ENCODE results near the gene HPGDS. TPM values are rescaled to one million over a fixed set of nuclear protein-coding genes. Genes with fewer than 3 reads are reported as not detected.
"Not testable (repeated sequence)": the region's sequence is repeated elsewhere in the genome, so short reads cannot be mapped to it uniquely, and the experiment has no call there.

The HPGDS gene
- total RNA-seq: 1 to 10 TPM; 3.9 to 8.8 (median 5.0) TPM

DNA sequence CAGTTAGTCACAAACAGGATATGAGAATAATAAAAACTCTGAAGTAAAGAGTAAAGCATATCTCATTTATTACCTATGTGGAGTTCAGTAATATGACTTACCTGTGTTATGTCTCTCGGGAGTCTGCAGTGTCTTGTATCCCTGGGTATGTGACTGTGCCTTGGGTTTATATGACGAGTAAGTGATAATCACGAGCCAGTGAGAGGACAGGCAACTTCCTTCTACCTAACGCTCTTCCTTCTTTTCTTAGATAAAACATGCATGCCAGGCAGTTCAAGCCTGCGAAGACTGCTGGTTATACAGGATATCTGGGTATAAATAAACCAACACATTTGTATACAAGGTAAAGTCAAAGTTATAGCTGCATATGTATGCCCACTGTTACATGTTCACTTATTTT is at the start of gene HPGDS:
Gene HPGDS (minus strand): TSS at position 143 of the 400 bp plus-strand sequence. CDS start 8,207 bp downstream, outside the sequence.
- H3K27ac ChIP-seq: no peak within 1 kb of the TSS
- no peaks in the 10 kb centered on the region for H3K27me3 ChIP-seq
- H3K4me3 ChIP-seq: no peak within 1 kb of the TSS
- H3K36me3 ChIP-seq: no peaks in the 10 kb centered on the region
- no peaks in the 10 kb centered on the region for H3K4me1 ChIP-seq
- H3K9me3 ChIP-seq: no peaks in the 10 kb centered on the region
- DNase-seq: no peak
- TF ChIP-seq CTCF (IDR thresholded peaks at IDR 0.05) (no peak), POLR2A (IDR thresholded peaks at IDR 0.05) (no peak)

DNA sequence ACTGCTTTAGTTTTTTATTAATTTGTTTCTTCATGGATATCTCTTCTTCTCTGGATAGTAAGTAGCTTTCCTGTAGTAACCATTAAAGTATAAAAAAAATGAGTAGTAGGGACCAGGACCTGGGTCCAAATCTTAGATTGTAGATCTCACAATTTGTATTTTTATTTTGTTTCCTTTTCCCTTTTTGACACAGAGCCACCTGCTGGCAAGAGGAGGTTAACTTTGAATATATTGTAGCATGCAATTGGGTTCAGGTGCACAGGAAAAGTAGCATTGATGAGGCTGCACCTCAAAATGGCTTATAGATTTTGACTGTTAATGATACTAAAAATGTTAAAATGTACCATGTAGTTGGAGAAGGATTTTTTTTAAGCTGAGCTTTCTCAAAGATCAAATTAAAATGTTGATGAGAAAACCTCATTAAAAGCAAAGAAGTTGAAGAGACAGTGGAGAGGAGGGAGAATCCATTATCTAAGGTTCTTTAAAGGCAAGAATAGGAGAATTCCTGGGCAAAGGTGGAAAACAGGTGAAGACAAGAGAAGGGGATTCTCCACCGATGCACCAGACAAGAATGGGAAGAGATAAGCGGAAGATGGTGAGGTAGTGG is 48.3 kb upstream of the HPGDS start:
- no peaks in the 10 kb centered on the region for H3K36me3 ChIP-seq
- no peaks in the 10 kb centered on the region for H3K27me3 ChIP-seq
- no peak overlapping the region for H3K4me3 ChIP-seq
- no peaks in the 10 kb centered on the region for H3K9me3 ChIP-seq
- H3K27ac ChIP-seq: no peak overlapping the region
- H3K4me1 ChIP-seq: no peaks in the 10 kb centered on the region
- TF ChIP-seq CTCF (IDR thresholded peaks at IDR 0.05): peak in 5 of 6 experiments; percentile 30 to 55 (median 47)
- no peak for TF ChIP-seq POLR2A (IDR thresholded peaks at IDR 0.05)
- DNase-seq: no peak

DNA sequence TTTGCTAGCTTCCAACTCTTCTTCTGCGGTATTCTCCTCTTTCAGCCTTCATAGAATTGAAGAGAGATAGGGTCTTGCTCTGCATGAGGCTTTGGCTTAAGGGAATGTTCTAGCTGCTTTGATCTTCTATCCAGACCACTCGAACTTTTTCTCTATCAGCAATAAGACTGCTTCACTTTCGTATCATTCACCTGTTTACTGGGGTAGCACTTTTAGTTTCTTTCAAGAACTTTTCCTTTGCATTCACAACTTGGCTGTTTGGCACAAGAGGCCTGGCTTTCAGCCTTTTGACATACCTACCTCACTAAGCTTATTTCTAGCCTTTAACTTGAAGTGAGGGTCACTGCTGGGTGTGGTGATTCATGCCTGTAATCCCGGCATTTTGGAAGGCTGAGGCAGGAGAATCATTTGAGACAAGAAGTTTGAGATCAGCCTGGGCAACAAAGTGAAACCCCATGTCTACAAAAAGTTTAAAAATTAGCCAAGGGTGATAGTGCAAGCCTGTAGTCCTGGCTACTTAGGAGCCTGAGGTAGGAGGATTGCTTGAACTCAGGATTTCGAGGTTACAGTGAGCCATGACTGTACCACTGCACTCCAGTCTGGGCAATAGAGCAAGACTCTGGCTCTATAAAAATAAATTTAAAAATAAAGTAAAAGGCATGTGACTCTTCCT is 47.1 kb upstream of the HPGDS start:
- TF ChIP-seq CTCF (IDR thresholded peaks at IDR 0.05) (no peak), POLR2A (IDR thresholded peaks at IDR 0.05) (no peak)
- Histone ChIP-seq H3K36me3 (no peaks in the 10 kb centered on the region), H3K4me1 (no peaks in the 10 kb centered on the region), H3K4me3 (no peak overlapping the region), H3K27me3 (no peaks in the 10 kb centered on the region), H3K9me3 (no peaks in the 10 kb centered on the region), H3K27ac (no peak overlapping the region)
- DNase-seq: no peak

GRCh38 chr4:94387965-94388364 is 45.3 kb upstream of the HPGDS start:
- not testable (repeated sequence) for H3K4me3 ChIP-seq, H3K9me3 ChIP-seq, H3K27ac ChIP-seq, DNase-seq, H3K36me3 ChIP-seq, H3K4me1 ChIP-seq, H3K27me3 ChIP-seq

DNA sequence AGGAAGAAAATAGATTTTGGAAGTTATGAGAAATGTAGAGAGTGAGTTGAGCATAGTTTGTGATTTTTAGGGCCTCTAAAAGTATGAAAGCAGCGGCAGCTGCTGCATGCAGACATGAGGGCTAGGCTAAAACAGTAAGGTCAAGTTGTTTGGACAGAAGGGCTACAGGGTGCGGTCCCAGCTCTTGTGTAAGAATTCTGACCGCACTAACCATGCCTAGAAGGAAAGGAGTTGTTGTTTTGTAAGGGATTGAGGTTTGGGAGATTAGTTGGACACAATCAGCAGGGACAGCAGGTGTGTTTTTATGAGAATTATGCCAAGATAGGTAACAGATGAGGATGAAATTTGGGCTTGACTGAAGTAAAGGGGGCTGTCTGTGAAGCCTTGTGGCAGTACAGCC is 42.8 kb upstream of the HPGDS start:
- not testable (repeated sequence) for H3K9me3 ChIP-seq, H3K36me3 ChIP-seq, H3K27me3 ChIP-seq, DNase-seq, H3K27ac ChIP-seq, H3K4me1 ChIP-seq, H3K4me3 ChIP-seq

- not testable (repeated sequence) for H3K27ac ChIP-seq, H3K27me3 ChIP-seq, DNase-seq, H3K4me3 ChIP-seq, H3K9me3 ChIP-seq, H3K4me1 ChIP-seq, H3K36me3 ChIP-seq
Measured at GRCh38 chr4:94382891-94383290, 40.3 kb upstream of the HPGDS start.

- Histone ChIP-seq H3K27ac (no peak overlapping the region), H3K9me3 (no peaks in the 10 kb centered on the region), H3K4me1 (no peaks in the 10 kb centered on the region), H3K27me3 (no peaks in the 10 kb centered on the region), H3K36me3 (no peaks in the 10 kb centered on the region), H3K4me3 (no peak overlapping the region)
- TF ChIP-seq CTCF (IDR thresholded peaks at IDR 0.05): no peak
- DNase-seq: no peak
Measured at GRCh38 chr4:94378047-94378446, 35.4 kb upstream of the HPGDS start.

Data from Peyer's patch (tissue), 4 donors.